Right atrium auricular region (tissue), 2 donors: ENCODE results near the gene FIG4. TPM values are rescaled to one million over a fixed set of nuclear protein-coding genes. Genes with fewer than 3 reads are reported as not detected.

Experiments used
- DNase-seq: peaks from one replicate; pipeline ENCODE4 v3.0.0-alpha.2; 2019; ENCODE audit warnings: low spot score
- H3K27ac ChIP-seq, 2 donors: fragments of 200-600 bp; sonication (generic); 1 replicate in 1 of 2; 2 replicates in 1 of 2; pipeline ENCODE4 v1.5.1; 2016 to 2019
- H3K27me3 ChIP-seq, 2 donors: fragments of 200-600 bp; sonication (generic); one replicate each; pipeline versions ENCODE4 v1.5.1 to v1.6.0; 2017 to 2019
- H3K36me3 ChIP-seq: fragments of 200-600 bp; sonication (generic); one replicate; pipeline ENCODE4 v1.5.1; 2016
- H3K4me1 ChIP-seq, 2 donors: fragments of 200-600 bp; sonication (generic); one replicate each; pipeline versions ENCODE4 v1.5.1 to v1.6.0; 2017 to 2019
- H3K4me3 ChIP-seq, 2 donors: fragments of 200-600 bp; sonication (generic); 1 replicate in 1 of 2; 2 replicates in 1 of 2; pipeline ENCODE4 v1.5.1; 2017 to 2019; ENCODE audit warnings: mild to moderate bottlenecking in 1 of 2, moderate library complexity in 1 of 2
- H3K9me3 ChIP-seq, 2 donors: fragments of 200-600 bp; sonication (generic); one replicate each; pipeline ENCODE4 v1.5.1; 2019
- total RNA-seq, 2 donors: library from RNA; depleted of rRNA; stranded (reverse); fragments of >200 nt; gene quantifications; one replicate each; pipeline ENCODE4 v1.1.0, GENCODE V29; 2016
- TF ChIP-seq, protein P1 (sequence below), 2 donors: fragments of 200-600 bp; sonication (generic); IDR thresholded peaks; one replicate each; pipeline ENCODE4 v1.5.1; 2019; ENCODE audit warnings: antibody characterized with exemption in 2 of 2

The FIG4 gene
- total RNA-seq, 2 donors from 2014 or later, result 6.2 to 9.6 TPM

DNA sequence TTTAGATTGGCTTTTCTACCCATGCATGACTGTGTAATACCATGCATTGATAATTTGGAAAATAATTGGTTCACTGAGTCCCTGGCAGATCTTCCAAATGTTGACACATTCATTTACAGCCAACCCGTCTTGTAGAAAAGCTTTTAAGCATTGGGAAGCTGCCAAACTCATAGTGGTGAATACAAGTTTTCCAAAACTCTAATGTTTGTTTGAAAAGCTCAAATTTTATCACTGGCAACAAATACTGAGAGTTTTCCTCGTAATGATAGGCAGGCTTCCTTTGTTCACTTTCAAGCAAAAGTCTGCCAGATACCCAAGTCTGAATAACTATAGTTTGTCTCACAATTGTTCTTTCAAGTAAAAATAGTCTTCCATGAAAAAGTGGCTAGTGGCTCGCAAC is 143.0 kb downstream of the FIG4 start:
- H3K27me3 ChIP-seq, result no peaks in the 10 kb centered on the region
- no peak for DNase-seq
- H3K27ac ChIP-seq, result no peak overlapping the region
- no peaks in the 10 kb centered on the region for H3K36me3 ChIP-seq
- H3K9me3 ChIP-seq, result no peaks in the 10 kb centered on the region
- TF ChIP-seq, protein P1, sequence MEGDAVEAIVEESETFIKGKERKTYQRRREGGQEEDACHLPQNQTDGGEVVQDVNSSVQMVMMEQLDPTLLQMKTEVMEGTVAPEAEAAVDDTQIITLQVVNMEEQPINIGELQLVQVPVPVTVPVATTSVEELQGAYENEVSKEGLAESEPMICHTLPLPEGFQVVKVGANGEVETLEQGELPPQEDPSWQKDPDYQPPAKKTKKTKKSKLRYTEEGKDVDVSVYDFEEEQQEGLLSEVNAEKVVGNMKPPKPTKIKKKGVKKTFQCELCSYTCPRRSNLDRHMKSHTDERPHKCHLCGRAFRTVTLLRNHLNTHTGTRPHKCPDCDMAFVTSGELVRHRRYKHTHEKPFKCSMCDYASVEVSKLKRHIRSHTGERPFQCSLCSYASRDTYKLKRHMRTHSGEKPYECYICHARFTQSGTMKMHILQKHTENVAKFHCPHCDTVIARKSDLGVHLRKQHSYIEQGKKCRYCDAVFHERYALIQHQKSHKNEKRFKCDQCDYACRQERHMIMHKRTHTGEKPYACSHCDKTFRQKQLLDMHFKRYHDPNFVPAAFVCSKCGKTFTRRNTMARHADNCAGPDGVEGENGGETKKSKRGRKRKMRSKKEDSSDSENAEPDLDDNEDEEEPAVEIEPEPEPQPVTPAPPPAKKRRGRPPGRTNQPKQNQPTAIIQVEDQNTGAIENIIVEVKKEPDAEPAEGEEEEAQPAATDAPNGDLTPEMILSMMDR (IDR thresholded peaks at IDR 0.05), result no peak
- no peaks in the 10 kb centered on the region for H3K4me1 ChIP-seq
- H3K4me3 ChIP-seq, result no peak overlapping the region

DNA sequence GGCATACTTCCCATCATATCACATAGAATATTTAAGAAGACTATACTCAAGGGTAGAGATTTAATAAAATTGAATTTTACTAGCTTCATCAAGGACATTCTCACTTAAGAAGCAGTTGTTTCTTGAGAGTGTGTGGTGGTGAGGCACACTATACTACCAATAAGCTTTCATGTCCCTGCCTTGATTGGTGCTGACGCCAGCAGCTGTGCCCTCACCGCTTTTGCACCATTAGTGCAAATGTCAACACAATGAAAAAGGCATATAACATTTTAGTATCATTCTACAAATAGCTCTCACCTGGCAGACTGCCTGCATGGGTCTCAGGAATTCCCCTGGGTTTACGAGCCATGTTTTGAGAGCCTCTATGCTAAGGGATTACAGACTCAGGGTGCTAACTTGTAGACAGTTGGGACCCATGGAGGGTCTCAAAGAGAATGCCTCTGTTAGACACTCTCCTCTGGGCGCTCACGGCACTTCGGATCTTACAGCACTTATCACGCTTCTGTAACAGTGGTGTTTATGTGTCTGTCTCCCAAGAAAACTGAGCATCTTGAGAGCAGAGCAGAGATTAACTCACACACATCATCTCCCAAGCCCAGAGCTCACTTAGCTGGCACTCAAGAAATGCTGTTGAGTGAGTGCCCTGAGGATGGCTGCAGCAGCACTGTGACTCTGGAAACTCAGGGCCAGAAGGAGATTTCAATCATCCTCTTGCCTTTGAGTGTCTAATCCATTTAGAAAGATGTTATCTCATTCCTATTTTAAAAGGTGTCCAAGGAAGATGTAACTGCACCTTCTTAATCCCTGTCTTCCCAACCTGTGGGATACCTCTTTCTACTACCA is 143.7 kb downstream of the FIG4 start:
- no peak for DNase-seq
- Histone ChIP-seq H3K27me3 (no peaks in the 10 kb centered on the region), H3K4me1 (no peaks in the 10 kb centered on the region), H3K4me3 (no peak overlapping the region), H3K36me3 (no peaks in the 10 kb centered on the region), H3K27ac (no peak overlapping the region), H3K9me3 (no peaks in the 10 kb centered on the region)
- TF ChIP-seq, protein P1 (IDR thresholded peaks at IDR 0.05), result no peak

DNA sequence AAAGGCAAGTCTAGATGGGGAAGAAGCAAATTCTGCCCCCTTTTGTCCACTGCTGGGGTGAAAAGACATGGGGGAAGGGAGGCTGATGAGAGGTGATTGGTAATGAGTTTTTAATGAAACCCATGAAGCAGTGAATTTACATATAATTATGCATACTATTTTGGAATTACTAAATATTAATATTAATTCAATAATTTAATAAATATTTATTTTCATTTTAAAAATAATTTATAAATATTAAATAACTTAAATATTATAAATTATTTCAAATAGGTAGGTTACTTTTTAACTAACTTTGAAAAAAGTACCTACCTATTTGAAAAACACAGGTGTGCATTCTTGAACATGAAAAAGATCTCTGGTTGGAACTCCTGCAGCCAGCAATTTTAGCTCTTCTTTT is 148.9 kb downstream of the FIG4 start:
- Histone ChIP-seq H3K9me3 (no peaks in the 10 kb centered on the region), H3K4me1 (no peaks in the 10 kb centered on the region), H3K4me3 (no peak overlapping the region), H3K27me3 (no peaks in the 10 kb centered on the region), H3K36me3 (no peaks in the 10 kb centered on the region), H3K27ac (no peak overlapping the region)
- TF ChIP-seq, protein P1 (IDR thresholded peaks at IDR 0.05), result no peak
- DNase-seq, result no peak

DNA sequence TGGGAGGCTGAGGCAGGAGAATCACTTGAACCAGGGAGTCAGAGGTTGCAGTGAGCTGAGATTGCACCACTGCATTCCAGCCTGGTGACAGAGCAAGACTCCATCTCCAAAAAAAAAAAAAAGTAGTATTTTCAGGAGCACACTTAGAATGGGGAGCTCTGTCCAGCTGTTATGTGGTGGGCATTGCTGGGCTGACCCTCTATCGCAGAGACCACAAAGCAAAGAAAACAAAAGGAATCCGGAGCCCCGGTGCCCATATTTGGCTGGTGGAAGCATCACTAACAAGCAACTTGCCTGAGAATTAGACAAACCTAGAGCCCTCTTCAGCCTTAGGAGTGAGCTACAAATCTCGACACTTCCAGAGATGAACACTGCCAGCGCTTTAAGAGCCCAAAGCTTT is 149.7 kb downstream of the FIG4 start:
- Histone ChIP-seq H3K9me3 (no peaks in the 10 kb centered on the region), H3K27ac (no peak overlapping the region), H3K27me3 (no peaks in the 10 kb centered on the region), H3K4me3 (no peak overlapping the region), H3K36me3 (no peaks in the 10 kb centered on the region), H3K4me1 (no peaks in the 10 kb centered on the region)
- TF ChIP-seq, protein P1 (IDR thresholded peaks at IDR 0.05), result no peak
- no peak for DNase-seq

DNA sequence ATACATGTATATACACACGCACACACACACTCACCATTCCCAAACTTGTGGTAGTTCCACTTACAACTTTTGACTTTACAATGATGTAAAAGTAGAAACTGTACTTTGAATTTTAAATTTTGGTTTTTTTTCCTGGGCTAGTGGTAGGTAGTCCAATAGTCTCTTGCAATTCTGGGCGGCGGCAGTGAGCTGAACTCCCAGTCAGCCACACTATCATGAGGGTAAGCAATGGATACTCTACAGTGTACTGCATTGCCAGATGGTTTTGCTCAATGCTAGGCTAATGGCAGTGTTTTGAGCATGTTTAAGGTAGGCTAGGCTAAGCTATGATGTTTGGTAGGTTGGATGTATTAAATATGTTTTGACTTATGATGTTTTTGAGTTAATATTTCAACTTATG is 150.8 kb downstream of the FIG4 start:
- Histone ChIP-seq H3K27me3 (no peaks in the 10 kb centered on the region), H3K4me3 (no peak overlapping the region), H3K27ac (no peak overlapping the region), H3K36me3 (no peaks in the 10 kb centered on the region), H3K9me3 (no peaks in the 10 kb centered on the region), H3K4me1 (no peaks in the 10 kb centered on the region)
- TF ChIP-seq, protein P1 (IDR thresholded peaks at IDR 0.05), result no peak
- DNase-seq, result no peak

DNA sequence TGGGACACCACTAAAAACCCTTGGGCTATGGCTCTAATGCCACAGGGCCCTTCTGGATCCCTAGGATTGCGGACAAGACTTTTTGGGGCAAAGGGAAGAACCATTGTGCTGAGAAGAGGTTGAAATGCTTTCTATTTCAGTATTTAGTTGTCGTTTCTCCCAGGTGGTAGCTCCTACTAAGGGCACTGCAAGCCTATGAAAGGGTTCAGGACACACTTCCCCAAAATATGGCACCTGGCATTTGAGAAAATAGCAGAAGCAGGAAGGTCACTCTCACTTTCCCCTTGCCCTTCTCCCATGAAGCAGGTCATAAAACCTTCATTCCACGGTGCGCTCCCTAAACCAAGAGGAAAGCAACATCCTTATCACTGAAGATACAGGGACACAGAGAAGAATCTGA is 161.6 kb downstream of the FIG4 start:
- DNase-seq, result no peak
- no peaks in the 10 kb centered on the region for H3K4me1 ChIP-seq
- no peaks in the 10 kb centered on the region for H3K36me3 ChIP-seq
- no peaks in the 10 kb centered on the region for H3K27me3 ChIP-seq
- H3K9me3 ChIP-seq, result no peaks in the 10 kb centered on the region
- H3K27ac ChIP-seq, result no peak overlapping the region
- TF ChIP-seq, protein P1 (IDR thresholded peaks at IDR 0.05), result no peak
- H3K4me3 ChIP-seq, result no peak overlapping the region
